Measurements from ENCODE around the gene PRKCZ. TPM values are rescaled to one million over a fixed set of nuclear protein-coding genes. Genes with fewer than 3 reads are reported as not detected.

The PRKCZ gene
- polyA plus RNA-seq, 3 donors, result 29.5 to 36.9 (median 34.5) TPM

GRCh38 chr1:2073382-2074230 lies 23.4 kb downstream of the PRKCZ start:
- peak in 6 of 11 donors; percentile 55 to 80 (median 68) for DNase-seq (ENCODE audit: extremely low read depth in 1 of 11, low read depth in 9 of 11, low spot score in 4 of 11)

DNA sequence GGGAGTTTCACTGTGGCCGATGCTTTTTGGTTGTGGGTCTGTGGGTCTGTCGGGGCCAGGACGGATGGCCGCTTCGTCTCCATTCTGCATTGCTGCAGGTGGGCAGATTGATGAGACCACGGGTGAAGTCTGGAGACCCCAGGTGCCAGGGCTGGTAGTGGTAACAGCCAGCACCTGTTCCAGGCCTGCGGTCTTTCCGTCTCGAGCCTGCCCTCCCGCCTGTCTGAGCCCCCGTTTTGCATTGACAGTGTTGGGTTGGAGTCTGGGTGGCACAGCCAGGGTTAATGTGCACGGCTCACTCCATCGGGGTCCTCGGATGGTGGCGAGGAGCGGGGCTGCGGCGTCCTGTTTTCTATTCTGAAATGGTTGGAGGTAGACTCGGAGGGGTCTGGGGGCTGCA lies 24.2 kb downstream of the PRKCZ start:
- DNase-seq (ENCODE audit: extremely low read depth in 1 of 11, low read depth in 9 of 11, low spot score in 4 of 11), result no peak

DNA sequence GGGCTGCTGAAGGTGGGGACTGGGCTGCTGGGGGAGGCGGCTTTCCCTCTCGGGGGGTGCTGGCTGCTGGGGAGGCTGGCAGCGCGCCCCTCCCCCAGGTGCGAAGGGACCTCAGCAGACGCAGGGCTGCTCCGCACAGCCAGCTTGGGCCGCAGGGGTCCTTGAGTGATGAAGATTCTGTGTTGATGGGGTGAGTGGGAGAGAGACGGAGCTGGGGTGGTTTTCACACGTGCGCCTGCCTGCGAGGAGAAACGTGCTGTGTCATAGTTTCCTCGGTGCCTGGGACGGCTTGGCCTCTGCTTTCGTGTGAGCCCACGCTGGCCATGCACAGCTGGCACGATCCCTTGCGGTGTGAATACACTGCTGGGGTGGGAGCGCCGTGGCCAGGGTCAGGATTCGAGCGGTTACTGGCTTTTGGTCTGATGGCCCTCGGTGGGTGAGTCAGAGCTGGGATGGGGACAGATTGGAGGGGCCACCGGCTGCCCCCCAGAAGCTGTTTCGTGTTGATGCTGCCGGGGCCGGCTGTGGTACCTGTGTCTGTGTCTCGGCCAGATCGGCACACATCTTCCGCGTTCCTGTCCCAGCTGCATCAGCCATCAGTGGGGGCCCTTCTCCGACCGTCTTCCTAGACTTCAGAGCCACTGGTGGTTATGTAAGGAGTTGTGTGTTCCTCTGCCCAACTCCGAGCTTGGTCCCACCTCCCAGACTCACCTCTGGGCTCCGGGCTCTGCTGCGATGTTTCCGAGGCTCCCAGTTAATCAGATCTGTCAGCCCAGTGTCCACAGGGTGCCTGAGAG lies 24.9 kb downstream of the PRKCZ start:
- no peak for DNase-seq (ENCODE audit: extremely low read depth in 1 of 11, low read depth in 9 of 11, low spot score in 4 of 11)

DNA sequence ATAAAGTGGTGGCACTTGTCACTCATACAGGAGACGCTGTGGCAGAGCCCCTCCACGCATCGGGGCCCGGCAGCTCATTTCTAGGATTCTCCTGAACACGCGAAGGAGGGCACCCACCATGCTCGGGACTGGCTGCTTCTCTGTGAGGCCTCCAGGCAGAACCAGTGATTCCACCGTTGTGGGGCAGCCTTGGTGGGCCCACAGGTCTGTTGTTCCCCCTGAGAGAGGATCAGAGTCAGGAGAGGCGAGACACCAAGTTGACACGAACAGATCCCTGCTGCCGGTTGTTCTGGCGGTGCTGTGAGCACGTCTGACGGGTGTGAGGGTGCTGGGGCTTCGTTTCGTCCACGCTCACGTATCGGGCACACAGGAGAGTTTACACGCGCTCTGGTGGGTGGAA lies 26.6 kb downstream of the PRKCZ start:
- DNase-seq (ENCODE audit: extremely low read depth in 1 of 11, low read depth in 9 of 11, low spot score in 4 of 11), result no peak

DNA sequence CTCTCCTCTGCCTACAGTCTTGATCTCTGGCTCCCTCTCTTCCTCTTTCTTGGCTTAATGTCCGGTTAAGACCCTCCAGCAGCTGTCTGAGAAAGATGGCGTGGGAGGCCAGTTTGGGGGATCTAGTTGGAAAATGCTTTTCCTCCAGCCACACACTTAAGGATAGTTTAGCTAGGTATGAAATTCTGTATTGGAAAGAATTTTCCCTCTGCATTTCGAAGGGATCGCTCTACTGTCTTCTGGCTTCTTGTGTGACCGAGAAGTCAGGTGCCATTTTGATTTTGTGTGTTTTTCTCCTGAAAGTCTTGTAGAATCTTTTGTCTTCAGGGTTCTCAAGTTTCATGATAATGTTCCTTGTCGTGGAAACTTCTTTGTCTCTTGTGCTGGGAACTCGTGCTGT lies 28.0 kb downstream of the PRKCZ start:
- DNase-seq (ENCODE audit: extremely low read depth in 1 of 11, low read depth in 9 of 11, low spot score in 4 of 11), result no peak

DNA sequence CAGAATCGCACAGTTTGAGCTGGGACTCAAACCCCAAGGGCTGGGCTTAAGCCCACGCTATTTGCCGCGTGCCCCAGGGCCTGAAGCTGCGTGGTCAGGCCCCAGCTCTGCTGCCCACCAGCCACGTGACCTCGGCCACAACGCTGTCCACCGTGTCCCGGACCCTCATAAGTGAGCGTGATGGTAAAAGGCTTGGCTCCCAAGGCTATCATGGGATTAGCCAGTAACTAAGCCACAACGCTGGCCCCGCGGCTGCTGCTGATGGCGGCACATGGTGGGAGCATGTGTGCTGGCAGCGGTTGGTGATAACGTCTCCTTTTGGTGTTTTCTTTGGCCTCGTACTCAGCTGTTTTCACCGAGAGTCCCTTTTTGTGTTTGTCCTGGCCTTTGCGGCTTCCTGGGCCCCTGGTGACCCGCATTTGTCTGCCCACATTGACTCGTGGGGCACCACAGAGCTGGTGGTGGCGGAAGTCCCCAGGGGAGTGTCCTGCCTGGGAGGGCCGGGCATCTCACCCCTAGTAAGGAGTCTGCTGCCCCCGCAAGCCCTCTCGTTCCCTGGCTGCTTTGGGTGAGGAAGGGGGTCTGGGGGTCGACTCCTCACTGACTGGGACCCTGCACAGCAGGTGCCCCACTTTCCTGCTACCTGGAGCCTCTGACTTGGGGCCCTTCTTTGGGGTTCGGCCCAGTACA lies 29.3 kb downstream of the PRKCZ start:
- no peak for DNase-seq (ENCODE audit: extremely low read depth in 1 of 11, low read depth in 9 of 11, low spot score in 4 of 11)

- DNase-seq (ENCODE audit: extremely low read depth in 1 of 11, low read depth in 9 of 11, low spot score in 4 of 11), result no peak
These were observed 29.9 kb downstream of the PRKCZ start for GRCh38 chr1:2080140-2080539.

GRCh38 chr1:2080884-2081283 lies 30.7 kb downstream of the PRKCZ start:
- DNase-seq (ENCODE audit: extremely low read depth in 1 of 11, low read depth in 9 of 11, low spot score in 4 of 11), result no peak

DNA sequence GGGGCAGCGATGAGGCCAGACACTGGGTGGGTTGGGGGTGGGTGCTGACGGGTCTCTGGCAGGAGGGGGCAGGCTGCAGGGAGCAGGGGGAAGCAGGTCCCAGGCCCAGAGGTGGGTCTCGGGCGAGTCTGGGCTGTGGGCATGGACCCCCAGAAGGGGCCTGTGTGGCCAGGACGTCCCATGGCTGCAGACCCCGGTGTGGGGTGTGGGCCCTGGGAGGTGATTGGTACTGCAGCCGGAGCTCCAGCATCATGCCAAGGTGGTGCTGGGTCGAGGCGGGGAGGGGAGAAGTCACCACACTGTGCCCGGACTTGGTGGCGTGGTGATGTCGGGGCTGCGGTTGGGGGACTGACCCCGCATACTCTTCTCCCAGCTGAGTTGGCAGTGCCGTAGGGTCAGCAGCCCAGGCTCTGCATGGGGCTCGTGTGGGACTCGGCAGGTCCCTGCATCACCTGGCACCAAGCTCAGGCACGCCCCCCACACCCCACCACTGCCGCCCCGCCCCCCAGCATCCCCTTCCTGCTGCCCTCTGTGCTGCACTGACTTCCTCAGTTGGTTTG lies 31.2 kb downstream of the PRKCZ start:
- DNase-seq (ENCODE audit: extremely low read depth in 1 of 11, low read depth in 9 of 11, low spot score in 4 of 11), result no peak

DNA sequence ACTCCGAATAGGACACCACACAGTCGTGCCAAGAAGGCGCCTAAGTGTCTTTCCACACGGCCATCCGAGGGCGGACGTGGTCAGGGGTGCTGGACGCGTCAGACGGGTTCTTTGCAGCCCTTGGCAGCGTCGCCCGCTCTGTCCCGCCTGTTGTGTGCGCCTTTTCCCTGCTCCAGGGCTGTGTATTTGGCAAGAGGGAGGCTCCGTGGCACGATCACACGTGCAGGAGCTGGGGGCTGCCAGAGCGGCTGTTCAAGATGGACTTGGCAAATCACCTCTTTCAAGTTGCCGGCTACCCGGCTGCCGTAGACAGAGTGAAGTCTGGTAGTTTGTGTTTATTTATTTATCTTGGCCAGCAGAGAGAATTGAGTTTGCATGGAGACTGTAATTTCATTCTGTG lies 31.9 kb downstream of the PRKCZ start:
- DNase-seq (ENCODE audit: extremely low read depth in 1 of 11, low read depth in 9 of 11, low spot score in 4 of 11), result no peak

GRCh38 chr1:2083666-2084065 lies 33.5 kb downstream of the PRKCZ start:
- no peak for DNase-seq (ENCODE audit: extremely low read depth in 1 of 11, low read depth in 9 of 11, low spot score in 4 of 11)

GRCh38 chr1:2084306-2084705 lies 34.1 kb downstream of the PRKCZ start:
- no peak for DNase-seq (ENCODE audit: extremely low read depth in 1 of 11, low read depth in 9 of 11, low spot score in 4 of 11)

- DNase-seq (ENCODE audit: extremely low read depth in 1 of 11, low read depth in 9 of 11, low spot score in 4 of 11), result no peak
These were observed 34.9 kb downstream of the PRKCZ start for GRCh38 chr1:2085080-2085479.

DNA sequence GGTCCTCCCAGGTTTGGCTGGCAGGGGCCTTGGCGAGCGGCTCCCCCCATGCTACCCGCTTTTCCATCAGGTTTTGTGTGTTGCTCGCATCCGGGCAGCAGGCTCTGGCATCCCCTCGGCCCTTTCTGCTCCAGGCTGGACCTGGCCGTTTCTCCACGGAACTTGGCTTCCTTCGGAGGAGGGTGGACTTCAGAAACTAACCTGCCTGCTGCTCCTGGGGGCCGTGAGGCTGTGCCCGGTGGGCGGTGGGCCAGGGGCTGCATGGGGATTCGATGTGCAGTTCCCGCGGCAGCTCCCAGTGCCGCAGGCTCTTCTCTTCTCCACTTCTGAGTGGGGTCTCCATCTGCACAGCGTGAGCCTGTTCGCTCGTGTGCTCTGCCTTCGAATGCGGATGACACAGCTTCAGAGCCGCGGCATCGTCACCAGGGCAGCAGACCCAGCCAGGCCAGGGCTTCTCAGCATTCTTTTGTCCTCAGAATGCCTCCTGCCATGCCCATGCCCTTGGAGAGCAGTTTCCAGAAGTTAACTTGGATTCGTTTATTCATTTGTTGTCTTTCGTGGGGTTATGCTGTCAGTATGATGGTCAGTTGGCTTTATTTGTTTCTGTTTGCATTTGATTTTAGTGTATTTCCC lies 36.4 kb downstream of the PRKCZ start:
- no peak for DNase-seq (ENCODE audit: extremely low read depth in 1 of 11, low read depth in 9 of 11, low spot score in 4 of 11)

DNA sequence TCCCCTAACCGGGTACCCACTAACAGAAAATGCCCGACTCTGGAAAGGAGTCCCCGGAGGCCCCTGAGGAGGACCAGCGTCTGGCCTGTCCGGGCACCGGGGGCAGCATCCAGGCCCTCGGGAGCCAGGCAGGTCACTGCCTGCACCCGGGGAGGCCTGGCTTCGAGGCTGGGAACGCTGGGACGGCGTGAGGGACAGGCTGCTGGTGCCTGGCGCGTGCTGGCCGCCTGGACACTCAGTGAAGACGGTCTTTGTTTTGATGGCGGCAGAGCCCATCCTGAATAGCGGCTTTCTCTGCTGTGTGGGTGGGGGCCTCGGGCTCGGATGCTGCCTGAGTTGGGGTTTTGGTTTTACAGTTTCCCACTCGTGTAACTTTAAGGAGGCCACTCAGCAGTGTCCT lies 37.6 kb downstream of the PRKCZ start:
- no peak for DNase-seq (ENCODE audit: extremely low read depth in 1 of 11, low read depth in 9 of 11, low spot score in 4 of 11)

- peak in 5 of 11 donors; percentile 30 to 52 (median 48) for DNase-seq (ENCODE audit: extremely low read depth in 1 of 11, low read depth in 9 of 11, low spot score in 4 of 11)
These were observed 38.2 kb downstream of the PRKCZ start for GRCh38 chr1:2088458-2088857.

DNA sequence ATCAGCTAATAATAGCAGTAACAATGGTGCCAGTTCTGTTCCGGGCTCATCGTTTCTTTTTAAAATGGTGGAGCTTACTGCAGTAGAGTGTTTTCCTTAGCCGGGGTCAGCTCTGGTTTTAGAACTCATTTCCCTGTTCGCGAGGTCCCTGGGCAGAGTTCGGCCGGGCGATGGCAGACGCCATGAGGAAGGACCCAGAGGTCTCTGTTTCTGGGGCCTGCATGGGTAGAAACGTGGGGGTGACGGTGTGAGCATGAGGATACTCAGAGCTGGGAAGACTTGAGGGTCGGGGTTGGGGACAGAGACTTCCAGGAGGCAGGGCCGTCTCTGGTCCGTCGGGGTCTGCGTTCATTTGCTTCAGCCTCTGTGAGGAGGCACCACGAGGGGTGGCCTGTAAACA lies 38.8 kb downstream of the PRKCZ start:
- DNase-seq (ENCODE audit: extremely low read depth in 1 of 11, low read depth in 9 of 11, low spot score in 4 of 11), result no peak

DNA sequence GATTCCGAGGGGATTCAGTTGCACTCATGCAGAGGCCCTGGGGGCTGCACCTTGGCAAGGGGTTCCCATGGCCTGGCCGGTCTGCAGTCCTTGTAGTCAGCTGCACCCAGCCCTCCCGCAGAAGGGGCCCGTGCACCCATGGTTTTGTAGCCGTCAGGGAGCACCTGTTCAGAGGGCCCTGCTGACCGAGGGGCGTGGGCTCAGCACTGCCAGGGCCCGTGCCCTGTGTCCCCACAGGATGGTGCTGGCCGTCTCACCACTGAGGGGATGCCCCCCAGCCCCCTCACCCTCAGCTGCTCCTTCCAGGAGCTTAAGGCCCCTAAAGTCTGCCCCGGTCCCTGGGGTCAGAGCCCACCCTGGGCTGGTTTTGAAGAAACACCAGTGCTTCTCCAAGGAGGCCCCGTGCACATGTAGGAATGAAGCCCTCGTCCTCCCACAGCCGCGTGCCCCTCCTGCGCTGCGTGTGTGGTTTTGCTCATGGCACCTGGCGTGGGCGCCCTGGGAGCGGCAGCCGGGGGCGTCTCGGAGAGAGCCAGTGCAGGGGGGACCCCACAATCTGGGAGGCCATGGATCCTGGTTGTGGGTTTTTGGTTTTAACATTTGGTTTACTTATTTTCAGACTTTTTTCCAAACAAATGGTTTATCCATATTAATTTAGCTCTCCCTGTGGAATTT lies 40.1 kb downstream of the PRKCZ start:
- no peak for DNase-seq (ENCODE audit: extremely low read depth in 1 of 11, low read depth in 9 of 11, low spot score in 4 of 11)
